Activated CD4-positive, alpha-beta T cell treated with anti-CD3 and anti-CD28 coated beads, Interleukin-2, amount 50 U/mL, for 16 hours (primary cell): Measurements from ENCODE around the gene HDAC11.
"Not testable (repeated sequence)": the region's sequence is repeated elsewhere in the genome, so short reads cannot be mapped to it uniquely, and the experiment has no call there.

ENCODE experiments used
- DNase-seq: peaks from one replicate; pipeline ENCODE4 v3.0.0-alpha.2; 2020

HDAC11 gene

DNA sequence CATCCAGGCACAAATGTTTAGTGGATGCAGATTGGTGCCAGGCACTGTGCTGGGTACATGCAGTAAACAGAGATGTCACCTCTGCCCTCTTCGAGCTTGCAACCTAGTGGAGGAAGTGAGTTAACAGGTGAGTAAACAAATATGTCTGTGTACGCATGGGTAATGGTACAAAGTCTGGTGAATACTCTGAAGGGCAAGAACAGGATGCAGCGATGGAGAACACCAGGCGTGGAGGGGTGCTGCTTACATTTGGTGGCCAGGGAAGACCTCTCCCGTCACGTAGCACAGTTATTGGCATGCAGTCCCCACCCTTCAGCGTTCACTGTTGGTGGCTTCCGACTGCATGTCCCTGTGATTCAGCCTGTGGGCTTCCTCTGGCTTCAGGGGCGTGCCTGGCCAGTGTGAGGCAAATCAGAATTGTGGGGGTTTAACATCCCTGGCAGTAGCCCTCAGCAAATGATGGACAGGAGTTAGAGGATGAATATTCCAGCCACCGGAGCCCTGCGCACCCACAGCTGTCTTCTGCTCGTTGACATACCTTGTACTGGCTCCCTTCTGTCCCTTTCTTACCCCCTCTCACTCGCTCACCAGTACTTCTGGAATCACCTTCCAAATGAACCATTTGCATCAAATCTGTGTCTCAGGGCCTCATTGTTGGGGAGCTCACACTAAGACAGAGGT, 9.1 kb upstream of the HDAC11 start:
- DNase-seq = no peak

DNA sequence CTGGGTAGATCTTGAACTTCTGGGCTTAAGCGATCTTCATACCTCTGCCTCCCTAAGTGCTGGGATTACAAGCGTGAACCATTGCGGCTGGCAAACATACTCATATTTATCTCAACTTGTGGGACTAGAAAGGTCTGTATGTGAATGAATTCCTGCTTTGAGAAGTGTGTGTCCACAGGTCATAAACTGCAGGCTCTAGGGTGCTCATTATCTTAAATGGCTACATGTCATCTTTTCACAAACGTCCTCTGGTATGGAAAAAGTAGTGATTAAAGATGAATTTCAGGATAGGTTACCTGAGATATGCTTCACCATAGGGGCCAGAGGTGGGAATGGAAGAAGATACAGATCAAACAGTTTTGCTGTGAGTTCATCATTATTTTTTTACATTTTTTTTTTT, 7.8 kb upstream of the HDAC11 start:
- DNase-seq = no peak

DNA sequence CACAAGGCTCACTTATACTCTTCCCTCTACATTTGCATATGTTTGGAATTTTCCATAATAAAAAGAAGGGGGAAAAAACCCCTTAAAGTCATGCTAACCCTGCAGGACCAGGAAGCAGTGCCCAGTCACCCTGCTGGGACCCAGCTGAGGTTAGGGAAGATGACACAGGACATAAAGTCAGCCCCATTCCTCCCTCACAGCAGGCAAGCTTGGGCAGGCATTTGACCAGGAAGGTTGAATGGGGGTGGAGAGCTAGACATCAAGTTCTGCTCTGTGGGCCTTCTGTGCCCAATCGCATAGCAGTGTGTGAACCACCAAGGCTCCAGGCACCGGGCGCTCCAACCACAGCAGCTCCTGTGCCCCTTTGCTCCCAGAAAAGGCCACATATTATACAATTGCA, 7.1 kb upstream of the HDAC11 start:
- no peak for DNase-seq

DNA sequence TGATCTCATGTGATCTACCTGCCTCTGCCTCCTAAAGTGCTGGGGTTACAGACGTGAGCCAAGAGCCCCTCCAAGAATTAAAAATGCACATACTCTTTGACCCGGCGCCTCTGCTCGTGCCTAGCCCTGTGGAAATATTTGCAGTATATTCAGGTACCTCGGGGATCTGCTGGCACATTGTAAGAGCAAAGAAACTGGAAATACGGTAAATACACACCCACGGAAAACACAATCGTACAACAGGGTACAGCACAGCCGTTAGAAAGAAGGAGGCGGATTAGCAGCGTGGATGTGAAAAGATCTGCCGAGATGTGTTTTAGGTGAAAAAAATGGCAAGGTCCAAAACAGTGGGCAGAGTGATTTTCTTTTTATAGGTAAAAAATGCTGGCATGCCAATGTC, 6.1 kb upstream of the HDAC11 start:
- no peak for DNase-seq

DNA sequence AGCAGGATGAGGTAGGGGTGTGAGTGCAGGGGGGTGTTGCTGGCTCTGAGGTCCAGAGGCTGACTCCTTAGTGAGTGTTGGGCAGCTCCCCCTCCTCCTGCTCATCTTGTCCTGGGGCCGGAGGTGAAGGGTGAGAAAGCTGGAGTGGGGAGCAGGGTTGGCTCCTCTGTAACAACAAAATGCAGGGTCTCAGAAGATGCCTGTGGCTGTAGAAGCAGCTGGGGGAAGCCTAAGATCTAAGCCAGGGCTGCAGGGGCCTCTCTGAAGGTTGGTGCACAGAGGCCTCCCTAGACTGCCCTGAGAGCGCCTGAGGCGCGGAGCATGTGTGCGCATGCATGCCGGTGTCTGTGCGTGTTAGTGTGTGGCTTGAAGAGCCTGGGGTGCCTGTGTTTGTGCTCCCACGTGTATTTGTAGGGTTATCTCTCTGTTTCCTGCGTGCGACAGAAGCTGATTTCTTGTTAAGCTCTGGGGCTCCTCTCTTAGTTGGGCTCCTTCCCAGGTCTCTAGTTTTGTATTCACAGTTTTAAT, 5.3 kb upstream of the HDAC11 start:
- DNase-seq = no peak

DNA sequence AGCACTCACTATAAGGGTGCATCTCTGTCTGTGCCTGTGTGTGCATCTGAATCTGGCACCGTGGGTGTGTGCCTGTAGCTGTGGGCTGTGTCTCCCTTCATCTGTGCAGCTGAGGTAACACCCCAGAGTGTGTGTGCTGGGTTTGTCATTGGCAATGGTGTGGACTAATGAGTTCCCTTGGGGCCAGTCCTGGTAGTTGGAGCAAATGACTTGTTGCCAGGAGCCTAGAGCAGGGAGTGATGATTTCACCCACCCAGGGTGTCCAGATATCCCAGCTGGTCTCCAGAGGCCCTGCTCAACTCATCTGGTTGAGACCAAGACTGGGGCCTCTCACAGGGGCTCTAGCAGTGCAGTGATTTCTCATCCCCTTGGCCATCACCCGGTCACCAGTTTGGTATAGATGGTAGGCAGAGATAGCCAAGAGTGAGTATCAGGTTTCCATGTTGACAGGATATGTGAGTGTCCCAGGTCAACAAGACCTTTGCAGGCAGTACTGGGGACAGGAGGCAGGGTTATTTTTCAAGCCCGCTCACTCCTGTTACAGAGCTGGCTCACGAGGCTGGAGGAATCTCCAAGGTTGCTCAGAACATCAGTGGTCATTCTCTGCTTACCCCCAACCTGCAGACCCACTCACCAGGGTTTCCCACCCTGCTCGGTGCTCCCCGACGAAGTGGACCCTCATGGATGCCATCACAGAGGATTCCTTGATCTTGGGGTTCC, 4.1 kb upstream of the HDAC11 start:
- no peak for DNase-seq

DNA sequence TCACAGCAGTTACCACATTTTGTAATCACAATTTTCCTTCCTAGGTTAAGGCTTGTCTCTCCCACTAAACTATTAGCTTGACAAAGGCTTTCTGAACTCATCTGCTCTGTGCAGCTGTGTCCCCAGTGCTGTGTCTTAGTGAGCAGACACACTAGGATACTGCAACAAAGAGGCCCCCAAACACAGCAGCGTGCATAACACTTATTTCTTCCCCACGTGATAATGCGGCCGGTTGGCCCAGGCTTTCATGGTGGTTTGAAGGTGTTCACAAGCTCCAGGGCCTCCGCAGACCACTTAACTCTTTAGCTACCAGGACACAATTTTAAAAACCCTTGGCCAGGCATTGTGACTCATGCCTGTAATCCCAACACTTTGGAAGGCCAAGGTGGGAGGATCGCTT, 2.2 kb upstream of the HDAC11 start:
- DNase-seq = no peak

DNA sequence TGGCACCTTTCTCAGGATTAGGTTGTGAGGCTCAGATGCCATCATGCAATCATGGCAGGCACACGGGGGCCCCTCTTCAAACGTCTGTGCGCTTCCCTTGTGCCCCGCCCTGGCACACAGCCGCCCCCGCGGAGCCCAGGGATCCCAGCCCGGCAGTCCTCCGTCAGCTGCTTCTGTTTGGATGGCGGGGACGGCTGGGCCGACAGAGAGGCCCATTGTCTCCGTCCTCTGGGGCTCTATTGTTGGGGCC, 849 bp upstream of the HDAC11 start:
- DNase-seq = peak; percentile 10

DNA sequence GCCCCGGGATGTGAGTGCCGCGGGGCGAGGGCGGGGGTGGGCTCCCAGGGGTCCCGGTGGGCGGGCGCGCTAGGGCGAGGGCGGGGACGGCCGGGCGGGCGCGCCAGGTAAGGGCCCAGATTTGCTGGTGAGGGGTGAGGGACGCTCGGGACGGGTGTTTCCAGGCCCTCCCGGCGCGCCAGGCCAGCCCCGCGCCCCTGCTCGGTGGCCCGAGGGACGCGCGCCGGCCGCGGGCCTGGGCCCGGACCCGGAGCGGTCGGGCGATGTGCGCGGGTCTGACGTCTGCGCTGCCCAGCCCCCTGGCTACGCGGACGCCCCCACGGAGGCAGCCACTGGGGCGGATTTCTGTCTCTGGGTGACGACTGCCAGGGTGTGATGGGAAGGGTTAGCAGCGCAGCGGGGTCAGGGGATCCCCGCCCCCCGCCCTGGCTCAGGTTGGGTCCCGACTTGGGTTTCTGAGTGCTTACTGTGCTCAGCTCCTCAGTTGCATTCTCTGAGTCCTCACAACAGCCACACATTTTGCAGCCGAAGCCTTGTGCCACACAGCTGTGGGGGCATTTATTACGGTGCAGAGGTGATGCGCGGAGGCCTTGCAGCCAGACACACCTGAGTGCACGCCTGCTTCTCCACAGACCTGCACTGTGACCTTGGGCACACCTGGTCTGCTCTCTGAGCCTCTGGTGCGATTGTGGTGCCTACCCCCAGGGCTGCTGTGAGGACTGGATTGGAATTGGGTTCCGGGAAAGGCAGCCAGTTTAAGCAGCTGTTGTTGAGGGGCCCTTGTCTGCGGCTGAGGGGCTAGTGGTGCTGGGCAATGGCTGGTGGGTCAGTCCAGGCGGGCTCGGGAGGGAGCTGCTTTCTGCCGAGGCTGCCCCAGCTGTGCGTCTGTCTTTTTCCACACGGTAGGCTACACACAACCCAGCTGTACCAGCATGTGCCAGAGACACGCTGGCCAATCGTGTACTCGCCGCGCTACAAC, 523 bp downstream of the HDAC11 start:
- peak; percentile 9 for DNase-seq

DNA sequence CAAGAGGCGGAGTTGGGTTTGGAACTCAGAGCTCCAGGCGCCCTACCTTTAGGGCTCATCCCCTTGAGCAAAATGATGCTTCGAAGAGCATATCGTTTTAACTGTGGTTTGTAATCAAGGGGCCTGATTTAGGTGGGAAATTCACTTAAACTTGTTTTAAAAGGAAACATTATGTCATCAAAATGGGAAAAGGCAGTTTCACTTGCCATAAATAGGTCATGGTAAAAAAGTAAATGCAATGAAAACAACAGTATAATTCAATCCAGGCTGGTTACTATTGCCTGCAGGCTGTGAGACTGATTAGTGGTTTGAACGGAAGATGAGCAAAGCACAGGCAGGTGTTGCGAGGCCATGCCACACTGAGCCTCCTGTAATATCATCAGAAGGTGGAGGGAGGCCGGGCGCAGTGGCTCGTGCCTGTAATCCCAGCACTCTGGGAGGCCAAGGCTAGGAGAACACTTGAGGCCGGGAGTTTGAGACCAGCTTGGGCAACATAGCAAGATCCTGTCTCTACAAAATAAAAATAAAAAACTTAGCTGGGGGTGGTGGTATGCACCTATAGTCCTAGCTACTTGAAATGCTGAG, 2.1 kb downstream of the HDAC11 start:
- no peak for DNase-seq

DNA sequence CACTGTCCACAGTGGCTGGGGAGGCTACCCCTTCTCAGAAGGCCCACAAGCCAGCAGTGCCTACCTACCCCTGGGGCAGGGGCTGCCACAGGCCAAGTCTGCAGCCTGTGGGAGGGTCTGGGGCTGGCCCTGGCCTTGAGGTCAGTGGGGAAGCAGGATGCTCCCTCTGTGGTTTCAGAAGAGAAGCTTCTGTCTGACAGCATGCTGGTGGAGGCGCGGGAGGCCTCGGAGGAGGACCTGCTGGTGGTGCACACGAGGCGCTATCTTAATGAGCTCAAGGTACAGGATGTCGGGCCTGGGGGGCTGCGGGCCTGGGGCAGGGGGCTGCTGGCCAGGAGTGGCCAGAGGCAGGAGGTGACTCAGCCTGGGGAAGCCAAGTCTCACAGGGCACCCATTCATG, 3.2 kb downstream of the HDAC11 start:
- no peak for DNase-seq

DNA sequence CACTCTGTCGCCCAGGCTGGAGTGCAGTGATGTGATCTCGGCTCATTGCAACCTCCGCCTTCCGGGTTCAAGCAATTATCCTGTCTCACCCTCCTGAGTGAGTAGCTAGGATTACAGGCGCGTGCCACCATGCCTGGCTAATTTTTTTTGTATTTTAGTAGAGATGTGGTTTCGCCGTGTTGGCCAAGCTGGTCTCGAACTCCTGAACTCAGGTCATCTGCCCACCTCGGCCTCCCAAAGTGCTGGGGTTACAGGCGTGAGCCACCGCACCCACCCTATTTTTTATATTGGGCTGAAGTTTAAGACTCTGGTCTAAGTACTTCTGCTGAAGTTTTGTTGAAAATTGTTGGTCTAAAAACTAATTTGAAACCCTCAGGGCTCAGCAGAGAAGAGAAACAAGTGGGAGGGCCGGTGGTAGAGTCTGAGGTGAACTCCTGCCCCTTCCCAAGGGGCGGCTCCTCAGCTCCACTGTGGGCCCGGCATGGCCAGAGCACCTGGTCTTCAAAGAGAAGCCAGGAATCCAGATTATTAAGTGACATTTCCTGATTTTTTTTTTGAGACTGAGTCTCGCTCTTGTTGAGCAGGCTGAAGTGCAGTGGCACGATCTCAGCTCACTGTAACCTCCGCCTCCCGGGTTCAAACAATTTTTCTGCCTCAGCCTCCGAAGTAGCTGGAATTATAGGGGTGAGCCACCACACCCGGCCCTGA, 4.0 kb downstream of the HDAC11 start:
- no peak for DNase-seq

DNA sequence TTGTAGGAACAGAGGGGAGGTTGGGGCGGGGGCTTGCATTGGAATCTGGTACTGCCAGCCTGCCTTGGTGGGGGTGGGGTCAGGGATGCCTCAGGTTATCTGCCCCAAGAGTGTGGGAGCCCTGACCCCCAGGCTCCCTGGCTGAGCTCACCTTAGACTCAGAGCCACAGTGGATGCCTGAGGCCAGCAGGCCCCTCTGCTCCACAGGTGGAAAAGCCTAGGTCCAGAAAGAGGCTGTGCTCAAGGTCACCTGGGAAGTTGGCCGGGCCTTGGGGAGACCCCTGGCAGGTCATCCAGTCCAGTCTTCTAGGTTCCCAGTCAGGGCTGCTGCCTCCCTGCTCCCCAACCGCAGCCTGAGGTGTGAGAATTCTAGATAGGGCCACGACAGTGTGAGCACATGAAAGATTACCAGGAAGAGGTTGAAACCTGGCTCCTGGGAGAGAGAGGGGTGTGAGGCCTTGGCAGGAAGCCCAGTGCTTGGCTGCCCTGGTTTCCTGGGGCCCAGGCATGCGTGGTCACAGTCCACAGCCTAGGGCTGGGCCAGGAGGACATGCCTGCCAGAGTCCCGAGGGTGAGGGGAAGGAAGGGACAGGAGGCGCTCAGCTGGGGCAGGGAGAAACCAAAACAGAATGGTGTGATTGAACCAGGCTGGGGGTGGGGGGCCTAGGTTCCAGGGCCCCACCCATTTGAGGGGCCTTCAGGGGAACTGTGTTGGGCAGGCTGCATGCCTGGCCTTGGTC, 4.9 kb downstream of the HDAC11 start:
- no peak for DNase-seq

DNA sequence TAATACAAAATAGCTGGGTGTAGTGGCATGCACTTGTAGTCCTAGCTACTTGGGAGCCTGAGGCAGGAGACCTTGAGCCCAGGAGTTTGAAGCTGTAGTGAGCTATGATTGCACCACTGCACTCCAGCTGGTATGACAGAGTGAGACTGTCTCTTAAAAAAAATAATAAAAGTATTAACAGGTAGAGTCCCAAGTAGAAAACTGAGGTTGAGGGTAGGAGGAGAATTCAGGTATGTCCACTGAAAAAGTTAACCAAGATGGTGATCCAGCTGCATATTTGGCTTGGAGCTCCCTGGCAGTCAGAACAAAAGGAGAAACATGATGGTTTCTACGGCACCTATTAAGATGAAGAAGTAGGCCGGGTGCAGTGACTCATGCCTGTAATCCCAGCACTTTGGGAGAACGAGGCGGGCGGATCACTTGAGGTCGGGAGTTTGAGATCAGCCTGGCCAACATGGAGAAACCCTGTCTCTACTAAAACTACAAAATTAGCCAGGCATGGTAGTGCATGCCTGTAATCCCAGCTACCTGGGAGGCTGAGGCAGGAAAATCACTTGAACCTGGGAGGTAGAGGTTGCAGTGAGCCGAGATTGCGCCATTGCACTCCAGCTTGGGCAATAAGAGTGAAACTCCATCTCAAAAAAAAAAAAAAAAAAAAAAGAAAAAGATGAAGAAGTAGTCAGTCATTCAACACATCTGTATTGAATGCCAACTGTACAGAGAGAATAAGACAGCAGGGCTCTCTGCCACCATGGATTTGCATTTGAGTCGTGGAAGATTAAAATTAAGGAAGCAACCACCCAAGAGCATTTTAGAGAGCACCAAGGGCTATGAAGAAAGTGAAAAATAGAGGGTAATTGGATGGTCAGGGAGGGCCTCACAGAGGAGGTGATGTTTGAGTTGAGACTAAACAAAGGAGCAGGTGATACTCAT, 5.8 kb downstream of the HDAC11 start:
- DNase-seq = not testable (repeated sequence)

DNA sequence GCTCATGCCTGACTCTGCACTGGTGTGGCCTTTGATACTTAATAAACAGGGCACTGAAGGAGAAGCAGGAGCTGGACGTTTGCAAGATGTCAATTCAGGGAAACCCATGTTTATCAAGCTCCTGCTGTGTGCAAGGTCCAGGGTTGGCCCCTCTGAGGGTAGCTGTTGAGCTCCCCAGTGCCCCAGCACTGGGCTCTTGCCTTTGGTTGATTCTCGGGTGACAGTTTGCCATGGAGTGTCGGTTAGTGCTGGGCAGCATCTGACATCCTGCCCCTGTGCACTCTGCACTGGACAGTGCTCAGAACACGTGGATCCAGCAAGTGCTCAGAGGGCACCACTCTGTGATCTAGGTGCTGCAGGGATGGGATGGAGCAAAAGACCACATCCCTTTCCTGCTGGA, 7.3 kb downstream of the HDAC11 start:
- DNase-seq = no peak

DNA sequence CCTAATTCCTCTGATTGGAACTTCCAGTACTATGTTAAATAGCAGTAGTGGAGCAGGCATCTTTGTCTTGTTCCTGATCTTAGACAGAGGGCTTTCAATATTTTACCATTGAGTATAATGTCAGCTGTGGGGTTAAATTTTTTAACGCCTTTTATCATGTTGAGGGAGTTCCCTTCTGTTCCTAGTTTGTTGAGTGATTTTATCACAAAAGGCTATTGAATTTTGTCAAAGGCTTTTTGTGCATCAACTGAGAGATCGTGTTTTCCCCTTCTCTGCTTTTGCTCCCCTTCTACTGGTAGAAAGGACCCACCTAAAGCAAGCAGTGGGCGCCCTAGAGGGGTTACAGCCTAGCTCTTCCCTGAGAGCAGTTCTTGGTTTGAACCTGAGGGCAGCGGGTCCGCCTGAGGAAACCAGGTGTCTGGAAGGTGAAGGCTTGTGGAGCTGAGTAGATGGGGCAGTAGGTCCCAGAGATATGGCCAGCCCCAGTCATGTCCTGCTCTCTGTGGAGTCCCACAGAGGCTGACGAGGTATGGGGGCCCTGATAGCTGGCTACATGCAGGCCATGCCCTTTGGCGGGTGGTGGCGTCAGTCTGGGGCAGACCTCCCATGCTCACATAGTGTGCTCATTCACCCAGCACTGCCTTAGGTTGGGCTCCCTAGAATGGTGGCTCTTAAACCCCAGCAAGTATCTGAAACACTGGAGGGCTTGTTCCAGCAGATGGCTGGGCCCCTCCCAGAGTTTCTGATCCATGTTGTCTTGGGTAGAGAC, 11.3 kb downstream of the HDAC11 start:
- no peak for DNase-seq

DNA sequence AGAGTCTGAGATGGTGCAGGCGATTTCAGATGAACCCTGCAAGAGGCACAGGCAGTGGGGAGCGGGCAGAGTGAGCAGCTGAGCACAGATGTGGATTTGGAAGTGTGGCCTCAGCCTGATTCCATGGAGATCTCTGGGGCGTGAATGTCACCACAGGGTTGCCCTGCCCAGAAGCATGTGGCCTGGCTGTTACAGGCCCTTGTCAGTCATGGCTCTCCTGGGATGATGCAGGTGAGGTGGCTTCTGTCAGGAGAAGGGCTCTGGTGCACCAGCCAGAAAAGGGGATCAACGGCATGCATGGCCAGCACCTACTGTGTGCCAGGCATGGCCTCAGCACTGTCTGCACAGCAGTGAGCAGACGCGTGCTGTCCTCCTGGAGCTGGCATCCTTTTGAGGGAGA, 11.9 kb downstream of the HDAC11 start:
- no peak for DNase-seq

DNA sequence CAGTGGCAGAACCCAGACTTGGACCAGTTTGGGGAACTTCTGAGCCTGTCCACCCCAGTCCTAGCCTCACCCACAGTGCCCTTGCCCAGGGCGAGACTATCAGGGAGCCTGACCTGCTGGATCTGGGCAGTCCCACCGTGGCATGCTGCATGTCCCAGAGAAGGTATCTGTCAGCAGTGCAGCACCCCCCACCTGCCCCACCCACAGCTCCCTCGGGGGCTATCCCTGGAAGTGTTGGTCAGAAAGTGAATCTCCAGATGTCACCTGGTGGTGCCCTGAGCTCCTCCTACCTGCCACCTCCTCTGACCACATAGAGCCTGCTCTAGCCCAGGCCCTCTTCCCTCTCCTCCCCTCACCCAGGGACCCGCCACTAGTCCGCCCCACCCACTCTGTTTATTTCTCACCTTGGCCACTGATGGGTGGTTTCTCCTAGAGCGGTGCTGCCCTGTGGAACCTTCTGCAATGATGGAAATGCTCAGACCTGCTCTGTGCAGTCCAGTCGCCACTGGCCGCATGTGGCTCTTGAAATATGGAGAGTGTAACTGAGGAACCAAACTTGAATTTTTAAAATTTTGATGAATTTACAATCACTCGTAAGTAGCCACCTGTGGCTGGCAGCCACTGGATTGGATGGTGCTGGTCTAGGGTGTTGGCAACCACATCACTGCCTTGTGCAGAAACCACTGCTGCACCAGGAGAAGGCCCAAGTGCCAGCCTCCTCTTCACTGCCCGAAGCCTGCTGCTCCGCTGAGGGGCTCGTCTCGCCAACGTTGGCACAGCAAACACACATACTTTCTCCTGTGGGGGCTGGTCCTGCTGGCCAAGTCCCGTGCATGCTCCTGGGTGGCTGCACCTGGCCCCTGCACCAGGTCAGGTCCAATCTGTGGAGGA, 13.1 kb downstream of the HDAC11 start:
- no peak for DNase-seq
